Effector memory CD4-positive, alpha-beta T cell (primary cell): Measurements from ENCODE around the gene SLC36A1.

ENCODE experiments used
- DNase-seq, 3 donors: peaks; one replicate each; pipeline ENCODE4 v3.0.0-alpha.2; 2020
- H3K27ac ChIP-seq: 2 replicates; pipeline ENCODE4 v1.7.0; 2013; ENCODE audit warnings: mild to moderate bottlenecking, low read length, moderate library complexity; ENCODE audit not compliant: insufficient read depth, poor library complexity, severe bottlenecking
- H3K27me3 ChIP-seq: replicated peaks from 2 replicates; pipeline ENCODE4 v1.7.0; 2013; ENCODE audit warnings: mild to moderate bottlenecking, low read length; ENCODE audit not compliant: insufficient read depth, control insufficient read depth, poor library complexity, severe bottlenecking
- H3K36me3 ChIP-seq: 2 replicates; pipeline ENCODE4 v1.7.0; 2013; ENCODE audit warnings: mild to moderate bottlenecking, low read length, moderate library complexity; ENCODE audit not compliant: control insufficient read depth, insufficient read depth
- H3K4me1 ChIP-seq: 2 replicates; pipeline ENCODE4 v1.7.0; 2013; ENCODE audit warnings: low read length, mild to moderate bottlenecking; ENCODE audit not compliant: control insufficient read depth, insufficient read depth, poor library complexity, severe bottlenecking
- H3K4me3 ChIP-seq: 2 replicates; pipeline ENCODE4 v1.7.0; 2013; ENCODE audit warnings: low read length, low read depth, mild to moderate bottlenecking; ENCODE audit not compliant: insufficient read depth, poor library complexity, severe bottlenecking
- H3K9me3 ChIP-seq: 2 replicates; pipeline ENCODE4 v1.7.0; 2013; ENCODE audit warnings: mild to moderate bottlenecking, low read length, moderate library complexity; ENCODE audit not compliant: control insufficient read depth

The SLC36A1 gene

GRCh38 chr5:151480384-151481293 is 33.2 kb downstream of the SLC36A1 start:
- Histone ChIP-seq H3K9me3 (no peaks in the 10 kb centered on the region), H3K4me3 (no peak overlapping the region), H3K27me3 (no peaks in the 10 kb centered on the region), H3K4me1 (no peaks in the 10 kb centered on the region), H3K27ac (no peak overlapping the region), H3K36me3 (peaks cover 9% of the 10 kb centered on the region)
- no peak for DNase-seq

- no peaks in the 10 kb centered on the region for H3K9me3 ChIP-seq
- peaks cover 10% of the 10 kb centered on the region for H3K36me3 ChIP-seq
- DNase-seq, result no peak
- no peak overlapping the region for H3K27ac ChIP-seq
- H3K27me3 ChIP-seq, result no peaks in the 10 kb centered on the region
- no peak overlapping the region for H3K4me3 ChIP-seq
- H3K4me1 ChIP-seq, result no peaks in the 10 kb centered on the region
Observed at GRCh38 chr5:151483176-151483575, 35.8 kb downstream of the SLC36A1 start.

- no peaks in the 10 kb centered on the region for H3K9me3 ChIP-seq
- H3K4me1 ChIP-seq, result no peaks in the 10 kb centered on the region
- DNase-seq, result no peak
- H3K36me3 ChIP-seq, result peaks cover 14% of the 10 kb centered on the region
- H3K27ac ChIP-seq, result no peak overlapping the region
- H3K27me3 ChIP-seq, result no peaks in the 10 kb centered on the region
- H3K4me3 ChIP-seq, result no peak overlapping the region
Observed at GRCh38 chr5:151483647-151484046, 36.2 kb downstream of the SLC36A1 start.

GRCh38 chr5:151487544-151487943 is 40.1 kb downstream of the SLC36A1 start:
- no peaks in the 10 kb centered on the region for H3K4me1 ChIP-seq
- H3K27ac ChIP-seq, result no peak overlapping the region
- H3K36me3 ChIP-seq, result peaks cover 11% of the 10 kb centered on the region

GRCh38 chr5:151490627-151491026 is 43.2 kb downstream of the SLC36A1 start:
- DNase-seq, result no peak

More at GRCh38 chr5:151487544-151487943, 40.1 kb downstream of the SLC36A1 start:
- DNase-seq, result no peak
- H3K27me3 ChIP-seq, result no peaks in the 10 kb centered on the region
- no peak overlapping the region for H3K4me3 ChIP-seq
- no peaks in the 10 kb centered on the region for H3K9me3 ChIP-seq

GRCh38 chr5:151491062-151491461 is 43.7 kb downstream of the SLC36A1 start:
- Histone ChIP-seq H3K4me1 (no peaks in the 10 kb centered on the region), H3K4me3 (no peak overlapping the region), H3K27me3 (no peaks in the 10 kb centered on the region), H3K9me3 (no peaks in the 10 kb centered on the region), H3K36me3 (peaks cover 11% of the 10 kb centered on the region), H3K27ac (no peak overlapping the region)
- DNase-seq, result no peak

More at GRCh38 chr5:151490627-151491026, 43.2 kb downstream of the SLC36A1 start:
- H3K4me1 ChIP-seq, result no peaks in the 10 kb centered on the region
- no peak overlapping the region for H3K27ac ChIP-seq
- no peaks in the 10 kb centered on the region for H3K9me3 ChIP-seq
- H3K36me3 ChIP-seq, result peaks cover 11% of the 10 kb centered on the region
- H3K27me3 ChIP-seq, result no peaks in the 10 kb centered on the region
- no peak overlapping the region for H3K4me3 ChIP-seq

GRCh38 chr5:151492729-151493128 is 45.3 kb downstream of the SLC36A1 start:
- H3K27me3 ChIP-seq, result no peaks in the 10 kb centered on the region
- no peak overlapping the region for H3K27ac ChIP-seq
- H3K4me3 ChIP-seq, result no peak overlapping the region
- no peaks in the 10 kb centered on the region for H3K4me1 ChIP-seq
- H3K9me3 ChIP-seq, result no peaks in the 10 kb centered on the region
- peaks cover 6% of the 10 kb centered on the region for H3K36me3 ChIP-seq
- DNase-seq, result no peak

- Histone ChIP-seq H3K36me3 (no peaks in the 10 kb centered on the region), H3K27ac (no peak overlapping the region), H3K9me3 (no peaks in the 10 kb centered on the region), H3K4me1 (no peaks in the 10 kb centered on the region), H3K4me3 (no peak overlapping the region), H3K27me3 (no peaks in the 10 kb centered on the region)
- DNase-seq, result no peak
Observed at GRCh38 chr5:151493665-151494064, 46.3 kb downstream of the SLC36A1 start.

- Histone ChIP-seq H3K4me3 (no peak overlapping the region), H3K36me3 (no peaks in the 10 kb centered on the region), H3K4me1 (no peaks in the 10 kb centered on the region), H3K9me3 (no peaks in the 10 kb centered on the region), H3K27me3 (no peaks in the 10 kb centered on the region), H3K27ac (no peak overlapping the region)
- no peak for DNase-seq
Observed at GRCh38 chr5:151495320-151495719, 47.9 kb downstream of the SLC36A1 start.

- Histone ChIP-seq H3K36me3 (no peaks in the 10 kb centered on the region), H3K4me3 (no peak overlapping the region), H3K27ac (no peak overlapping the region), H3K27me3 (no peaks in the 10 kb centered on the region), H3K9me3 (no peaks in the 10 kb centered on the region), H3K4me1 (no peaks in the 10 kb centered on the region)
- DNase-seq, result no peak
Observed at GRCh38 chr5:151496041-151496484, 48.7 kb downstream of the SLC36A1 start.
